ENCODE data around the gene KASH5. TPM values are rescaled to one million over a fixed set of nuclear protein-coding genes. Genes with fewer than 3 reads are reported as not detected.
A peak's percentile ranks its signal among the peaks of the same experiment; 100 is the strongest.

KASH5 gene
- total and polyA plus RNA-seq, 2 donors (not counting 1 experiment from before 2014, with no cell fraction given): 0.67 to 0.74 TPM

DNA sequence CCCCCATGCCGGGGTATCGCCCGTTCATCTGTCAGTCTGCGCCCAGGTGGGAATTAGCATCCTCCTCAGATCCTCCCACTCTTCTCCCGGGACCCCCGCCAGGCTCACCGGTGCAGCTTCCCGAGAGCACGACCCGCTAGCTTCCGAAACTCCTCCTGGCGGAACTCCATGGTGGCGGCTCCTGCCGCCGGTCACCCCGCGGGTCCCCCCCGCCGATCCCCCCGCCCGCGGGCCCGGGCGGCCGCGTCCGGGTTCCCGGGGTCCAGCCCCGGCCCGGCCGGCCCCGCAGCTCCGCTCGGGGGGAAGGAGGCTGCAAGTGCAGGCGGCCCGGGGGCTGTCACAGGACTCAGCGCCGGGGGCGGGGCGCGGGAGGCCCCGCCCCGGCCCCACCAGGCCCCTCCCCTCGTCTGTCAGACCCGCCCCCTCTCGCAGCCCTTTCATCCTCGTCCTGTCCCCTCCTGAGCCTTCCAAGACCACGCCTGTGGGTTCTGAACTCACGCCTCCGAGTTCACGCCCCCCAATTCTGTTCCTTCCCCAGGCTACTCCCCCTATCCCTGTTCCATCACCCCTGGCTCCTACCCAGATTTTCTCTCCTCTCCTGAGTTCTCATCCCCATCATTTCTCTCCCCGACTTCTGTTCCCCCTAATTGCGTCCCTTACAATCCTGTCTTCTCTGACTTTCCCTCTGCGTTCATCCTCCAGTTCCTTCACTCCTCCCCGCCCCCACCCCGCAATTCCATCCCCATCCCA is 53.3 kb downstream of the KASH5 start, which contains the start of gene SLC17A7:
Gene SLC17A7, minus strand, starts transcription at position 318 of the 750 bp plus-strand sequence. Its CDS starts 148 bp downstream, at position 170.
- Mint-ChIP-seq H3K27me3 (peaks cover 58% of the 10 kb centered on the region), H3K9me3 (ENCODE audit: insufficient read depth) (no peaks in the 10 kb centered on the region), H3K4me3 (peak within 1 kb of the TSS; percentile 93), H3K27ac (peak within 1 kb of the TSS; percentile 64), H3K4me1 (peaks cover 40% of the 10 kb centered on the region)
- no peak for ATAC-seq (ENCODE audit: low read depth)
- Histone ChIP-seq H3K4me3 (ENCODE audit: control extremely low read depth in 1 of 5, extremely low read depth in 1 of 5, insufficient read depth in 1 of 5, low read depth in 2 of 5, low read length in 4 of 5) (peak within 1 kb of the TSS in 2 of 5 experiments; percentile 77 to 80), H3K4me2 (replicated peaks; ENCODE audit: low read depth, low read length, poor library complexity, severe bottlenecking) (peak within 1 kb of the TSS; percentile 99), H3K4me1 (ENCODE audit: control insufficient read depth in 2 of 2, insufficient read depth in 2 of 2, low read length in 2 of 2) (peaks cover 25 to 37% of the 10 kb centered on the region in 2 donors), H2AFZ (ENCODE audit: insufficient read depth, low read depth, low read length, poor library complexity, severe bottlenecking) (no peak within 1 kb of the TSS), H3K9me3 (ENCODE audit: control extremely low read depth in 1 of 3, control insufficient read depth in 2 of 3, insufficient read depth in 1 of 3, low read length in 2 of 3) (peaks cover 0 to 21% (median 0%) of the 10 kb centered on the region in 3 donors), H3K79me2 (ENCODE audit: control insufficient read depth, insufficient read depth, low read length) (no peaks in the 10 kb centered on the region), H4K20me1 (ENCODE audit: control insufficient read depth, insufficient read depth, low read length, poor library complexity, severe bottlenecking) (no peaks in the 10 kb centered on the region), H3K36me3 (replicated peaks in 1 of 2; ENCODE audit: control extremely low read depth in 1 of 2, control insufficient read depth in 1 of 2, extremely low read depth in 1 of 2, insufficient read depth in 2 of 2, low read length in 1 of 2) (peaks cover 0 to 5% of the 10 kb centered on the region in 2 experiments), H3K9ac (ENCODE audit: low read length) (peak within 1 kb of the TSS; percentile 89), H3K27me3 (replicated peaks in 1 of 4; ENCODE audit: control extremely low read depth in 1 of 4, control insufficient read depth in 3 of 4, insufficient read depth in 4 of 4, low read length in 3 of 4) (peaks cover 2 to 59% (median 49%) of the 10 kb centered on the region in 4 experiments), H3K27ac (ENCODE audit: low read length in 2 of 2) (no peak within 1 kb of the TSS)
- TF ChIP-seq EZH2 (IDR thresholded peaks at IDR 0.05; ENCODE audit: borderline replicate concordance, insufficient read depth, low read depth, low read length, poor library complexity, severe bottlenecking): no peak
- TF ChIP-seq, protein P1, sequence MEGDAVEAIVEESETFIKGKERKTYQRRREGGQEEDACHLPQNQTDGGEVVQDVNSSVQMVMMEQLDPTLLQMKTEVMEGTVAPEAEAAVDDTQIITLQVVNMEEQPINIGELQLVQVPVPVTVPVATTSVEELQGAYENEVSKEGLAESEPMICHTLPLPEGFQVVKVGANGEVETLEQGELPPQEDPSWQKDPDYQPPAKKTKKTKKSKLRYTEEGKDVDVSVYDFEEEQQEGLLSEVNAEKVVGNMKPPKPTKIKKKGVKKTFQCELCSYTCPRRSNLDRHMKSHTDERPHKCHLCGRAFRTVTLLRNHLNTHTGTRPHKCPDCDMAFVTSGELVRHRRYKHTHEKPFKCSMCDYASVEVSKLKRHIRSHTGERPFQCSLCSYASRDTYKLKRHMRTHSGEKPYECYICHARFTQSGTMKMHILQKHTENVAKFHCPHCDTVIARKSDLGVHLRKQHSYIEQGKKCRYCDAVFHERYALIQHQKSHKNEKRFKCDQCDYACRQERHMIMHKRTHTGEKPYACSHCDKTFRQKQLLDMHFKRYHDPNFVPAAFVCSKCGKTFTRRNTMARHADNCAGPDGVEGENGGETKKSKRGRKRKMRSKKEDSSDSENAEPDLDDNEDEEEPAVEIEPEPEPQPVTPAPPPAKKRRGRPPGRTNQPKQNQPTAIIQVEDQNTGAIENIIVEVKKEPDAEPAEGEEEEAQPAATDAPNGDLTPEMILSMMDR (IDR thresholded peaks at IDR 0.05): no peak
- DNase-seq: peak; percentile 64
- ChIA-PET CTCF (interaction anchor here (1.0 to 5.1 kb wide), 10 partner anchors 12 to 218 kb away, joined by 3 to 70 read pairs (median 6); partner anchors contain the start of genes CD37 and FLT3LG), POLR2A (interaction anchor here (0.6 to 2.1 kb wide), 4 partner anchors 34 to 830 kb away, joined by 3 to 11 read pairs (median 4); no protein-coding TSS in a partner anchor)
- intact Hi-C loops (cut with micrococcal nuclease): no loop called here
- 4% methylated on average over 51 of the region's 56 CpGs for WGBS (ENCODE audit: insufficient coverage)

Data from B cell (primary cell).